ENCODE data around the gene SEMA6A.

Gene SEMA6A

DNA sequence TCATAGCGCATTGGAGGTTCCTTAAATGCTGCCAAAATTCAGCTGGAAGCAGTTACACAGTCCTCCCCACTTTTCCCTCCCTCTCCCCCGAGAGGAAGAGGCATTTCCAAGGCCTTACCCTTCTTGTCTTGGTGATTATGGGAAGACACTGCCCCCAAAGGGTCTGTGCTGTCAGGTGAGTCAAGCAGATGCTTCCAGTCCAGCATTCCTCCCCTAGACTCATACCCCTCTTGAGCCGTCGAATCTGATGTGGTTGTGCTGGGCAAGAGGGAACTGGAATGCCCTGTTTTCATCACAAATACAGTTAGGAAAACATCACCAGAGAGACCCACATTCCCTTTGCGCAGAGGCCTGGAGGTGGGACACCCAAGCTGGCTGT, 107.2 kb downstream of the SEMA6A start:
- in situ Hi-C loops (cut with MboI; ENCODE audit: low sequenced_read_pairs): no loop called here

DNA sequence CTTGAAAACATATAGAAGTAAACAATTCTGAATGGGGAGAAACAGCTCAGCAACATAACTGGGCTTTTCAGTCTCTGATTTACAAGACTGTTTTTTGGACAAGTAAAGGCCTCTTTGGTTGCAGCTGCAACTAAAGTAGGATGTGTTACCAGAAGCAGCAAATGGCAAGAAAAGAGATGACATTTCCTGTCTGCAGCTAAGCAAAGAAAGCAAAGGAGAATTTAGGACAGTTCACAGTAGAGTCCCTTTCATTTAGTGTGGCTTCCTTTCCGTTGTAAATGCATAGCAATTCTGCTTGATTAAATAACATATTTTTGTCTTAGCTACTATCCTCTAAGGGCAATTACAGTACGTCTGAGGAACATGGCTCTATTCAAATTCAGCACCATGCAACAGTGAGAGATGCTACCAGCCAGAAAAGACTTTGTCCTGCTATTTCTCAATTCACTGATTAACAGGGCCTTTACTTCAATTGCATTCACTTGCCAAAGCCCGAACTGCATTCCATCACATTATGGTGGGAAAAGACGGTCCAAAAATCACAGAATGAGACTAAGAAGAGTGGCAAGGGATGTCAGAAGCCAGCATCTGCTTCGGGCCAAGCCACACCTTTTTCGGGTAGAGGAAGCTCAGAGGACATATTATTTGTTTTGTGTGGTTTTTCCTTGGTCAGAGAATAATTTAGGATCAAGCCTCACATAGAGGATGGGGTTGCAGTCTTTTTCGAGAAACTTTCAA, 107.7 kb downstream of the SEMA6A start:
- in situ Hi-C loops (cut with MboI; ENCODE audit: low sequenced_read_pairs): no loop called here

DNA sequence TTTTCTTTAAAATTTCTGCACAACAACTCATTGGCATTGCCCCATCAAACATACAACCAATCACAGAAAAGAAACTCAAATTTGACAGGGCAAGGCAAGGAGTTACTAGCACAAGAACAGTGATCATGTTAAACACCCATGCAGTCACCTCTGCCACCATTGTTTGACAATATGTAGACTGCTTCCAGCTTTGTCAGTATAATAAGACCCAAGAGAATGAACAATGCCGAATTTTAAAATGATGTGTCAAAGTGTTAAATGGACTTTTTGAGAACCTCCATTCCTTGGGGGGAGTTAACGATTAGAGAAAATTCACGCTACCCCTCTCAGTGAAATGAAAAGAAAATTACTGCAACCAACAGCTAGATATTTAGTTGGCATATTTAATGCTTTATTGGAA, 109.2 kb downstream of the SEMA6A start:
- in situ Hi-C loops (cut with MboI; ENCODE audit: low sequenced_read_pairs): no loop called here

DNA sequence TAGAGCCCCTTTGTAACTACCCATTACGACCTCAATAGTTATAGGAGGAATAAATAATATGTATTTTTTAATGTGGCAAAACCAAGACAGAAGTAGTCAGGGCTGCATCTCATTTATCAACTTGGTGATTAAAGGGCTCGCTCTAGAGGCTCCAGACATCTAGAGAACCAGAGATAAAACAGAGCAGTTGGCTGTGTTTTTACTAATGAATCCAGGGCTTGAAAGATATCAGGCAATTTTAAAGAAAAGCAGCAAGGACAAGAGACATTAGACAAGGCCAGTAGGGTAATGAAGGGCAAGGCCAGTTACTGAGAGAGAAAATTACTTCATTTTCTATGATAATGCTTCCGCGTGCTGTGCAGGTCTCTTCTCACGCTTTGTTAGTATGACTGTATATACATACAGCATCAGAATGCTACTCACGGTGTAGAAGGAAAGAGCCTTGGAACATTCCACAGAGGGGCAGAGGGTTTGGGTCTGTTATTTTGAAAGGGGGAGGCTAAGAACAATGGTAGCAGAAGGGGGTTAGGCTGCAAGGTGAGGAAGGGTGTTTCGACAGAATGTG, 110.4 kb downstream of the SEMA6A start:
- in situ Hi-C loops (cut with MboI; ENCODE audit: low sequenced_read_pairs): no loop called here

DNA sequence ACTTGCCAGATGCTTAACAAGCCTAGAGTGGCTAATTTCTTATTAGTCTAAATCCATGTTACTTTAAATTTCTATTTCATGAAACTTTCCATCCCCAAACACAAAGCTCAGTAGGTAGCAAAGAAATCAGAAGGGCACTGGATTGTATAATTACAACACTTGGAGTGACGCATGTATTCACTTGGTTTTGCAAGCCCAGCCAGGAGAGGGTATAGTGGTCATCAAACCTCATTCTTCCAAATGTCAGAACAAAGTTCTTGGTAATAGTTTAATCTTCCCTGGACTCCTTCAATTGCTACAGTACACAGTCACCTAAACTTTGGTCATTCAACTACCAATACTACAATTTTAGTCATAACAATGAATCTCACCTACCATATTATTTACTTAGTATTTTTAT, 112.1 kb downstream of the SEMA6A start:
- in situ Hi-C loops (cut with MboI; ENCODE audit: low sequenced_read_pairs): no loop called here

DNA sequence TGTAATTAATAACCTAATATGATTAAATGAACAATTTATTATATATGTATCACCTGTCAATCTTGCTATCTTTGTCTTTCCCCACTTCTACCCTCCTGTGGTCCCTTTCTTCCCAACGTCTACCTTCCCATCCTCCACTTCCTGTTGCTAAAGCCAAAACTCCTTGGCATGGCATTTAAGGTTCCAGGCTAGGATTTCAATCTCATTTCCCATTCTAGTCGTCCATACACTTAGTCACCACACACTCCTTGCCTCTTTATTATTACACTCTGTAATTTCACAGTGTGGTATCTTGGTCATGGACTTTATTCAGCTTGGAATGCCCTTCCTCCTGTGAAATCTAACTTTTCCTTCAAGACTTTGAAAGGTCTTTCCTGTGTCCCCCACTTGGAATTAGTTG, 115.3 kb downstream of the SEMA6A start:
- in situ Hi-C loops (cut with MboI; ENCODE audit: low sequenced_read_pairs): no loop called here

DNA sequence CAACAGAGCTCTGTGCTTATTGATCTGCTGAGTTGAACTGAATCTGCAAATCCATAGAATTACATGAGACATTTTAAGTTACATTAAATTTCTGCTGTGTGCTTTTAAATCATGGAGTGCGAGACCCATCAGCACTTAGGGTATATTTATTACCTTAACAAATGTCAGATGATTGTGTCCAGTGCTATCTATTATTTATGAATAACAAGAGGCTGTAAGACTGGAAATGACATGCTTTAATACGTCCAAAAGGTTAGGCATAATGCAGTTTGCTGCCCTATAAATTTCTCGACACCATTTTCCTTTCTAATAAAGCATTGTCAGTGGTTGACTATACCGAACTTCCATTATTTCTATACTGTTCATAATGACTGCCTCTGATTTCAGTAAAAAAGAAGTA, 117.6 kb downstream of the SEMA6A start:
- in situ Hi-C loops (cut with MboI; ENCODE audit: low sequenced_read_pairs): no loop called here

DNA sequence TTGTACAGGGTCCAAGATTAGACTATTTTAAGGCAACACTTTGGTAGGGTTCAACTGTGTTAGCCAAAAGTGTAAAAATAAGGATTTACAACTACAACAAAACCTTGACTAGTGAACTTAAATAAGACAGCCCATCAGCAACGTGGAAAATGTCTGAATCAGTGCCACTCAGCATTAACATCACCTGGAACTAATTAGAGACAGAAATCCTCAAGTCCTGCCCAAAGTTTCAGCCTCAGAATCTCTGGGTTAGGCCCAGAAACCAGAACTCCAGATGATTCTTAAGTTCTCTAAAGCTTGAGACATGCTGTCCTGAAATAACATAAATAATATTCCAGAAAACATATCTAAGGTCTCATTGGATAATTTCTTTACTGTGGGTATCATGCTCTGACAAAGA, 118.6 kb downstream of the SEMA6A start:
- in situ Hi-C loops (cut with MboI; ENCODE audit: low sequenced_read_pairs): no loop called here

DNA sequence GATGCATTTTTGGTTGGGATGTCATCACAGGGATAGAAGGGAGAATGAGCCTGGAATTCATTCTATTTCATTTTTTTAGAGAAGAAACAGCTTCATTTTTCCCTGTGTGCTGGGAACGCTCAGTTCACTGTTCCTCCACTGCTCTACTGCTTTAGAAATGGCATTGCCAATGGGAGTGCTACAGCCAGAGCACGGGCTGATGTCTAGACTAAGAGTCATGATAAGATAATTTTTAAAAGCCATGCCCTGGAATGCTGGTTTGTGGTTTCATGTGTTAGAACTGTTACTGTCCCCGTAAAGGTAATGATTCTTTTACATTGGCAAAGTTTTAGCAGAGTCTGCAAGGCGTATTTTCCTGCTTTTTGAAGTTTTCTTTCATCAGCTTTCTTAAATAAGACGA, 119.6 kb downstream of the SEMA6A start:
- in situ Hi-C loops (cut with MboI; ENCODE audit: low sequenced_read_pairs): no loop called here

DNA sequence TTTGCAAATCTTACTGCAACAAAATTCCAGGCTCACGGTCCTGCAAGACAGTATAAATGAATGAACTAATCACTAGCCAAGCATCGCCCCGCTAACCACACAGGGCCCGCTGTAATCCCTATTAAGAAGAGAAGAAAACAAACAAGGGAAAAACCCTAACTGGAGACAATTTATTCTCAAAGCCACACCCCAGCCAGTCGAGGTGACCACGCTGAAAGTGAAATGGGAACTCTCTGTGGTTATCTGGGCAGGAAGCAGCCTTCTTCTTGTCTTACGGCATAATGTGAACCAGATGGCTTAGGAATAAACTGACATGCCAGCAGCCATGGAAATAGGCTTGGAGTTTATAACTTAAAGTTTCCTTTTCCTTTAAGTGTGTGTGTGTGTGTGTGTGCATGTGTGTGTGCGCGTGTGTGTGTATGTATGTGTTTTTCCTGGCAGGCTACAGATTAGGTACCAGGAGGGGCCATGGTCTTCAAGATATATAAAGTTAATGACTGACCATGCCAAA, 120.2 kb downstream of the SEMA6A start:
- in situ Hi-C loops (cut with MboI; ENCODE audit: low sequenced_read_pairs): no loop called here

DNA sequence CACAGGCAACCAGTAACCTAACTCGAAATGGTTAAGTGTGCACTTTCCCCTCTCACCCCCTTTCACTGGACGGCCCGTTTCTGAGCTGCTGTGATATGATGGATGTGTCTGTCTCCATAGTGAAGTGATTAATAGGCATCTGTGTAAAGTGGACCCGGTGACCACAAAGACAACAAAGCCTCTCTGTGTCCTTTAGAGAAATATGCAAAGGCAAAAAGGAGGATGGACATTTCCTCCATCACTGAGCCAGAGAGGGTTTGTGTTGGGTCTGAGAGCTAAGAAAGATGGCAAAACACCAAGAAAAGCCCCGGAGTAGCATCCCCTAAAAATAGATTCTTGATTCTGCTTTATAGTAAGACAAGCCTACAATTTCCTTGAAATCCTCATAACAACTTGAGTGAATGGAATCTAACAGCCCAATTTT, 120.6 kb downstream of the SEMA6A start:
- in situ Hi-C loops (cut with MboI; ENCODE audit: low sequenced_read_pairs): no loop called here

DNA sequence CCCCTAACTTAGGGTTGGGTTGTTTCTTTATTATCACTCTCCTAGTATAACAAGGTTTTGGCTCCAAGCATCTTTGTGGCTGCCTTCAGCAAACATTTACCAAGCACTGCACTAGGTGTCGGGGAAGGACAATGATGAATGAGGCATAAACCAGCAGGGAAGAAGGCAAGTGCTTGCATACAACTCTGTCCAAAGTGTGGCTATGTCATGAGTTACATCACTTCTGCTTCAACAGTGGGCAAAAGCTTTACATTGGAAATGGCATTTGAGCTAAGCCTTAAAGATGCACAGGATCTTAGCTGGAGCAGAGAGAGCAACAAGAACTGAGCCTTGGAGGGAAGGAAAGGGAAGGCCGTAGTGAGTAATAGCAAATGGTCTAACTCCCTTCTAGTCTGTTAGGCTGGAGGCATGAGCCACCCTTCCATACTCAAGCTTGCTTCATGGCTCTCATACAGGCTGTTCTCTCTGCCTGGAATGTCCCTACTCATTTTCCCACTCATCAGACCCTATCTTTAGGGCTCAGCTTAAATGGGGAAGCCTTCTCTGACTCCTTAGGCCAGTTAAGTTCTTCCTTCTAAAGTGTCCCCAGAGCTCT, 121.8 kb downstream of the SEMA6A start:
- in situ Hi-C loops (cut with MboI; ENCODE audit: low sequenced_read_pairs): no loop called here

DNA sequence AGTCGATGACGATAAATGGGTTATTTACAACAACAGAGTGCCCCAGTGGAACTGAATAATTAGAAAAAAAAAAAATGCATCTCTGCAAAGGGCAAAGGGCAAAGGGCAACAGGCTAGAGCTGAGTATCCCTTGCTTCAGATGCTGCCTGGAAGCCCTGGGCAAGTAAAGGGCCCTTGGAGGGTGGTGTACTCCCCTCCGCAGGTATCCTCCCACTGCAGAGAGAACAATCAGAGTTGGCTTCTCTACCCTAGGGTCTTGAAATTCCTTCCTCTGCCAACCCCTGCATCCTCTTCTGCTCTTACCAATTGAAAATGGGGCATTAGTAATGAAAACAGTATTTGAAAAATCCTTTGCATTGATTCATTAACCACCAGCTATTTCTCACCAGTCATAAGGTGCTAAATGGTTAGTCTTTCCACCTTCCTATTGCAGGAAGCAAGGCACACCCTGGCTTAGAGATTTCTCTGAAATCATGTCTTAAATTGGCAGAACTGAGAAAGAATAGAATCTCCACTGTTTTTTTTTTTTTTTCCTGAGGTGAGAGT, 122.6 kb downstream of the SEMA6A start:
- in situ Hi-C loops (cut with MboI; ENCODE audit: low sequenced_read_pairs): no loop called here

DNA sequence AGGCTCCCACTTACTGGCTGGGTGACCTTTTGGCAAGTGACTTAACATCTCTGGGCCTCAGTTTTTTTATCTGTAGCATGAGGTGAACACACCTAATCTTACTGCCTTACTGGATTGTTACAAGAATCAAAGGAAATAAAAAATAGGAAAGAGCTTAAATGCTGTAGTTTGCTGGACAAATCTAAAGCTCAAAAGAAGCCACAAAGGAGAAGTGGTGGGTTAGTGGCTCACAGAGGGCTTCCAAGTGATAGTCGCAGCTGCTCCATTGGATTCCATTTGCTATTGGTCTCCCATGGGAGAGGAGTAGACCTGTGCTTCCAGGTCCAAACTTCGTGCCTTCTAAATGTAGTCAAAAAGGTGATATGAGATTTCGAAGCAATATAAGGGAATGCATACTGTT, 123.6 kb downstream of the SEMA6A start:
- in situ Hi-C loops (cut with MboI; ENCODE audit: low sequenced_read_pairs): no loop called here

DNA sequence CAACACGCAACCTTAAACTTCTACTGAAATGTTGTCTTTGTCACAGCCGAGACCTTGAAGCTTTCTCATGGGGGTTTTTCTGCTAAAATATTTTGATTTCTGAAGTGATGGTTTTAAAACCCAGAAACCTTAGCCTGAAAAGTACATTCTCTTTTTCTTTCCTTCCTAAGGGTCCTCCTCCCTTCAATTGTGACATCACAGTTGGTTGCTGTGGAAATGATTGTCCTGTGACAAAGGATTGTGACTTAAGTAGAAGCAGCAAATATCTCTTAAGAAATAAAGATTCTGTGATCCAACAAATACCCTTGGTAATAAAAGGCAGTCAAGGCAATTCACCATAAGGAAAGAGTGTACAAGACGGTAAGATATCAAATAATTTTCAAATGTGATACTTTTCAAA, 125.2 kb downstream of the SEMA6A start:
- in situ Hi-C loops (cut with MboI; ENCODE audit: low sequenced_read_pairs): no loop called here

DNA sequence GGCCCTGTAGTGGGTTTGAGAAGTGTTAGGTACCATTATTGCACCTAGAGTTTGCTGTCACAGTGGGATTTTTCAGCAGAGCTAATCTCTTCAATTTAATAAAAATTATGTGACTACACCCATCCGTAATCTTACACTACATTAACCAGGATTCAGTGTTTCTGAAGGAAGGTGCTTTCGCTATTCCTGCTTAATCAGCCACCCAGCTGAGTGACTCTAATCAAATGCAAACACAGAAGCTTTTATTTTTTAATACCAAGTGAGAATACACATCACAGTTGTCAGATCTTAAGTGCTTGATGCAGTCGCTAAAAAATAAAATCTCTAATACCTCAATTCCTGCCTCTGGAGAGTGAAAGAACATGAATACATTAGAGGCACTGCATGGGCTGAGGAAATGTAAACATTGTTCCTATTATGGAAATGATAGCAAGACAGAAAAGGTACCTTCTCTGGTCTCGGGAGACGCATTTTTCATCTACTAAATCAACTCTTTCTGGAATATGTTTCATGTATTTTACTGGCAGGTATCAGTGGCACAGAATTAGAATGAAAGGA, 125.7 kb downstream of the SEMA6A start:
- in situ Hi-C loops (cut with MboI; ENCODE audit: low sequenced_read_pairs): no loop called here

DNA sequence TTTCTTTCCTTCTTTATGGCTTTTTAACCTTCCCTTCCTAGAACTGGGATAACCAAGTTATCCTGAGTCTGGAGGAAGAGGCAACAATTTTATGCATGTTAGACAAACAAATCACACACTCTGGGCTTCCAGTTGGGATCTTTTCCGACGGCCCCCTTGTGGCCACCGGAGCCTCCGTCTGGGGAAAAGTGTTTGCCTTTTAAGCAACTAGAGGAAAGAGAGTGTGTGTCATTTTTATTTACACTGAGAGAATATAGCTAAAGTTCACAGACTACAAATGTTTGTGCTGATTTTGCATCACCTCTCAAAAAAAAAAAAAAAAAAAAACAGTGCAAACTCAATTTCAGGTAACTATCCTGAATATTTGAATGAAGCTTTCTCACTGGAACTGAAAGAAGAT, 126.2 kb downstream of the SEMA6A start:
- in situ Hi-C loops (cut with MboI; ENCODE audit: low sequenced_read_pairs): no loop called here

DNA sequence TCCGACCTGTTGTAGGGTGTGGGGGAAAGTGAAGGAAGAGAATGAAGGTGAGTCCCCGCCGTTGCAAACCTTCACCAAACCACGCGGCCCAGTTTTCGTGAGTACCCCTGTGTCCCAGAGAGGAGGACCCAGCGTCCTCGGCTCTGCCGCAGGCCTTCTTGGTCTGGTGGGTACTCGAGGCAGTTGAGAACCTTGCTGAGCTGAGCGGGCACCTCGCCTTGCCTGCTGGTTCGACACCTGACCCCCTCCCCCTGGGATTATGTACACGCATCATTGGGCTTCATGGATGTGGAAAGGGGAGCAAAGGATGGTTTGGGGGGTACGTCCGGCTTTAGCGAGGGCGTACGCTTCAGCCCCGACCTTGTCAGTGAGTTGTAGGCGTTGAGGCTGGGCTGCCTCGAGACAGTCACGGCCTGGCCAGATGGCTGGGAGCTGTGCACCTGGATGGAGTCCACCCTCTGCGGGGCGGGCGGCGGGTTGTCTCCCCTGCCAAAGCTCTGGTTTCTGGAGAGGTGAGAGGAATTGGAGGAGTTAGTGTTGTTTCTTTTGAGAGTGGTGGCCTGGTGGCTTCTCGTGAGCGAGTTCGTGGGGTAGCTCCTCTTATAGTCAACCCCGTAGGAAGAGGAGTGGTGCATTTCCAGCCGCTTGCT, 128.1 kb downstream of the SEMA6A start:
- in situ Hi-C loops (cut with MboI; ENCODE audit: low sequenced_read_pairs): no loop called here

DNA sequence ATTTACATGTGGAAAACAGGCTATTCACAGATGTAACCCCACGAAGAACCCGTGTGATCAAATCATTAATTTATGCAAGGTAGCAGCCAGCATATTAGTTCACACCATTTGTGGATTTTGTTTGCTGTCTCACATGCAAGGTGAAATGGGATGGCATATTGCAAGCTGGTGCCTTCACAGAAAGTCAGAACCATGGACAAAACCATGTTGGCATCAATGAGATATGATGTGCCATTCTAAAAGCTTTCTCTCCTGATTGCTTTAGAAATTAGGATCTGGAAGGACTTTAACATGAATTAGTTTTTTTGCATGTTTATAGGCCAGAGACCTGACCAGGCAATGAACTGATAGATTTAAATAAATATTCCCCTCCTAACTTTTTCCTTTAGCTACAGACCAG, 129.3 kb downstream of the SEMA6A start:
- in situ Hi-C loops (cut with MboI; ENCODE audit: low sequenced_read_pairs): no loop called here

DNA sequence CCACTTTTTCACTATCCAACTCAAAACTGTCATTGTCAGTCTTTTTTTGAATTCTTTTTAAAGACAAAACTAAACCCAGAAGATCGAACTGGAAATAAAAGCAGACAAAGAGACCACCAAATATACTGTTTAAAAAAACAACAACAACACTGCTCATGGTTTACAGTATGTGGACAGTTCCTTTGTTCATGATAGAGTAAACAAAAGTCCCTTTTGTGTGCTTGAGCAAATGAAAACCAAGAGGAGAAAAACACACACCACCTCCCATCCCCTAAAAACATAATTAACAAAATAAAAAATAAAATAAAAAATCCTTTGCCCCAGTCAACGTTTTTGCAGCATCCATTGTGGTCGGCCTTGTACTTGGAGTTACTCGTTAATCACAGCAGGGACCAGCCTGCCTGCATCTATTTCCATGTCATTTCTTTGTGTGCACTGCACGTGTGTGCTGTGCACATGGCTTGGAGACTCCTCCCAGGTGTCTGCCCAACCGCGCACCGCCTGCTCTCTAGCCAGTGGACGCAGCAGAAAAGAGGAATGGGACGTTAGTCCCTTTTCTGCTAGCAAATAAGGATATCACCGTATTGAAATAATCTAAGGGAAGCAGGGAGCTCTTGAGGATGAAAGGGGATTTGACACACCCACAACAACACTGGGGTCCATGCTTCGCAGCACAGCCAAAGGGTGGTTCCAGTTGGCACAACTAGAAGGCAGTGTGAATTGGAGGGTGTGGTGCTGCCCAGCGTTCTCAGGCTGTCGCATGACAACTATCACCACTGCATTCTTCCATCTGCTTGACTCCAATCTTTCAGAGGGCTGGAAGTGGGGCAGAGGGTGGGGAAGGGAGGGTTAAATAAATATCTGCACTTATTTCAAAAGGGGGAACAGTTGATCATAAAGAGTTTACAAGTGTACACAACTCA, 130.0 kb downstream of the SEMA6A start:
- in situ Hi-C loops (cut with MboI; ENCODE audit: low sequenced_read_pairs): no loop called here
